Measurements from ENCODE around the gene MGAT4A. TPM values are rescaled to one million over a fixed set of nuclear protein-coding genes. Genes with fewer than 3 reads are reported as not detected.

MGAT4A gene
- total and polyA plus RNA-seq, 2 of the 13 experiments (the other 11 are each of a cell fraction or from before 2014, with no cell fraction given): 47.2 to 90.9 TPM

- TF ChIP-seq, protein P1, sequence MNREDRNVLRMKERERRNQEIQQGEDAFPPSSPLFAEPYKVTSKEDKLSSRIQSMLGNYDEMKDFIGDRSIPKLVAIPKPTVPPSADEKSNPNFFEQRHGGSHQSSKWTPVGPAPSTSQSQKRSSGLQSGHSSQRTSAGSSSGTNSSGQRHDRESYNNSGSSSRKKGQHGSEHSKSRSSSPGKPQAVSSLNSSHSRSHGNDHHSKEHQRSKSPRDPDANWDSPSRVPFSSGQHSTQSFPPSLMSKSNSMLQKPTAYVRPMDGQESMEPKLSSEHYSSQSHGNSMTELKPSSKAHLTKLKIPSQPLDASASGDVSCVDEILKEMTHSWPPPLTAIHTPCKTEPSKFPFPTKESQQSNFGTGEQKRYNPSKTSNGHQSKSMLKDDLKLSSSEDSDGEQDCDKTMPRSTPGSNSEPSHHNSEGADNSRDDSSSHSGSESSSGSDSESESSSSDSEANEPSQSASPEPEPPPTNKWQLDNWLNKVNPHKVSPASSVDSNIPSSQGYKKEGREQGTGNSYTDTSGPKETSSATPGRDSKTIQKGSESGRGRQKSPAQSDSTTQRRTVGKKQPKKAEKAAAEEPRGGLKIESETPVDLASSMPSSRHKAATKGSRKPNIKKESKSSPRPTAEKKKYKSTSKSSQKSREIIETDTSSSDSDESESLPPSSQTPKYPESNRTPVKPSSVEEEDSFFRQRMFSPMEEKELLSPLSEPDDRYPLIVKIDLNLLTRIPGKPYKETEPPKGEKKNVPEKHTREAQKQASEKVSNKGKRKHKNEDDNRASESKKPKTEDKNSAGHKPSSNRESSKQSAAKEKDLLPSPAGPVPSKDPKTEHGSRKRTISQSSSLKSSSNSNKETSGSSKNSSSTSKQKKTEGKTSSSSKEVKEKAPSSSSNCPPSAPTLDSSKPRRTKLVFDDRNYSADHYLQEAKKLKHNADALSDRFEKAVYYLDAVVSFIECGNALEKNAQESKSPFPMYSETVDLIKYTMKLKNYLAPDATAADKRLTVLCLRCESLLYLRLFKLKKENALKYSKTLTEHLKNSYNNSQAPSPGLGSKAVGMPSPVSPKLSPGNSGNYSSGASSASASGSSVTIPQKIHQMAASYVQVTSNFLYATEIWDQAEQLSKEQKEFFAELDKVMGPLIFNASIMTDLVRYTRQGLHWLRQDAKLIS (CRISPR knock-in tag; IDR thresholded peaks at IDR 0.05): 0 out of 2 replicates have a peak, but pooled peaks have one; percentile 76
- TF ChIP-seq ZBTB7B (CRISPR knock-in tag; IDR thresholded peaks at IDR 0.05): no peak
- peak; percentile 47; the same call in 1 of the 2 replicates for TF ChIP-seq CREM (IDR thresholded peaks at IDR 0.05)
- TF ChIP-seq CREM (CRISPR knock-in tag; IDR thresholded peaks at IDR 0.05): no peak
- no peak for TF ChIP-seq AHR (CRISPR knock-in tag; IDR thresholded peaks at IDR 0.05)
- peak; percentile 75 for TF ChIP-seq CEBPG (CRISPR knock-in tag; IDR thresholded peaks at IDR 0.05)
- no peak for TF ChIP-seq PTBP1 (IDR thresholded peaks at IDR 0.05; ENCODE audit: low read depth, low read length, poor library complexity, severe bottlenecking)
- TF ChIP-seq, protein P2, sequence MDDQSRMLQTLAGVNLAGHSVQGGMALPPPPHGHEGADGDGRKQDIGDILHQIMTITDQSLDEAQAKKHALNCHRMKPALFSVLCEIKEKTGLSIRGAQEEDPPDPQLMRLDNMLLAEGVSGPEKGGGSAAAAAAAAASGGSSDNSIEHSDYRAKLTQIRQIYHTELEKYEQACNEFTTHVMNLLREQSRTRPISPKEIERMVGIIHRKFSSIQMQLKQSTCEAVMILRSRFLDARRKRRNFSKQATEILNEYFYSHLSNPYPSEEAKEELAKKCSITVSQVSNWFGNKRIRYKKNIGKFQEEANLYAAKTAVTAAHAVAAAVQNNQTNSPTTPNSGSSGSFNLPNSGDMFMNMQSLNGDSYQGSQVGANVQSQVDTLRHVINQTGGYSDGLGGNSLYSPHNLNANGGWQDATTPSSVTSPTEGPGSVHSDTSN (CRISPR knock-in tag; IDR thresholded peaks at IDR 0.05; ENCODE audit: borderline replicate concordance): no peak
- TF ChIP-seq ZNF232 (CRISPR knock-in tag; IDR thresholded peaks at IDR 0.05; ENCODE audit: borderline replicate concordance): no peak
- no peak for TF ChIP-seq FOXO4 (CRISPR knock-in tag; conservative IDR thresholded peaks at IDR 0.05)
- no peak for TF ChIP-seq ETV5 (CRISPR knock-in tag; IDR thresholded peaks at IDR 0.05; ENCODE audit: borderline replicate concordance)
- TF ChIP-seq PAF1 (CRISPR knock-in tag; IDR thresholded peaks at IDR 0.05): 0 out of 2 replicates have a peak, but pooled peaks have one; percentile 20
- peak in 1 of 2 experiments; percentile 17; a peak in 1 of 4 replicates for TF ChIP-seq POLR2A (IDR thresholded peaks at IDR 0.05; ENCODE audit: insufficient read depth in 1 of 2, low read depth in 2 of 2, low read length in 2 of 2)
- no peak for TF ChIP-seq ZNF619 (CRISPR knock-in tag; IDR thresholded peaks at IDR 0.05)
- TF ChIP-seq, protein P3, sequence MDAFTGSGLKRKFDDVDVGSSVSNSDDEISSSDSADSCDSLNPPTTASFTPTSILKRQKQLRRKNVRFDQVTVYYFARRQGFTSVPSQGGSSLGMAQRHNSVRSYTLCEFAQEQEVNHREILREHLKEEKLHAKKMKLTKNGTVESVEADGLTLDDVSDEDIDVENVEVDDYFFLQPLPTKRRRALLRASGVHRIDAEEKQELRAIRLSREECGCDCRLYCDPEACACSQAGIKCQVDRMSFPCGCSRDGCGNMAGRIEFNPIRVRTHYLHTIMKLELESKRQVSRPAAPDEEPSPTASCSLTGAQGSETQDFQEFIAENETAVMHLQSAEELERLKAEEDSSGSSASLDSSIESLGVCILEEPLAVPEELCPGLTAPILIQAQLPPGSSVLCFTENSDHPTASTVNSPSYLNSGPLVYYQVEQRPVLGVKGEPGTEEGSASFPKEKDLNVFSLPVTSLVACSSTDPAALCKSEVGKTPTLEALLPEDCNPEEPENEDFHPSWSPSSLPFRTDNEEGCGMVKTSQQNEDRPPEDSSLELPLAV (CRISPR knock-in tag; conservative IDR thresholded peaks at IDR 0.05; ENCODE audit: low read depth): no peak
- TF ChIP-seq HOXA7 (CRISPR knock-in tag; IDR thresholded peaks at IDR 0.05): no peak
- TF ChIP-seq FOXA3 (CRISPR knock-in tag; IDR thresholded peaks at IDR 0.05): peak; percentile 54
- no peak for TF ChIP-seq SP2 (CRISPR knock-in tag; IDR thresholded peaks at IDR 0.05)
- no peak for TF ChIP-seq ZNF775 (CRISPR knock-in tag; IDR thresholded peaks at IDR 0.05; ENCODE audit: borderline replicate concordance)
- TF ChIP-seq, protein P4, sequence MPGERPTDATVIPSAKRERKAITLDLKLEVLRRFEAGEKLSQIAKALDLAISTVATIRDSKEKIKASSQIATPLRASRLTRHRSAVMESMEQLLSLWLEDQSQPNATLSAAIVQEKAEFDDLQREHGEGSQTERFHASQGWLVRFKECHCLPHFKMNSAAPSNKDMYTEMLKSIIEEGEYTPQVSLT (CRISPR knock-in tag; IDR thresholded peaks at IDR 0.05; ENCODE audit: borderline replicate concordance, low read depth): no peak
- TF ChIP-seq TFAP4 (IDR thresholded peaks at IDR 0.05; ENCODE audit: borderline replicate concordance, low read depth): peak; percentile 70; the same call in 1 of the 2 replicates
- TF ChIP-seq ZNF354B (CRISPR knock-in tag; IDR thresholded peaks at IDR 0.05): no peak
- no peak for TF ChIP-seq TRIM24 (CRISPR knock-in tag; IDR thresholded peaks at IDR 0.05)
Measured at GRCh38 chr2:98731894-98732349, 990 bp upstream of the MGAT4A start (continued).
